NB4 (cell line): Measurements from ENCODE around the gene CYTH3.

ENCODE experiments used
- MAX ChIP-seq: IDR thresholded peaks from 2 replicates; pipeline ENCODE4 v1.6.1; 2011; ENCODE audit warnings: low read depth, low read length
- TF ChIP-seq, protein P1 (sequence below): IDR thresholded peaks from one replicate; pipeline ENCODE4 v1.5.1; 2012; ENCODE audit warnings: low read depth, low read length

- TF ChIP-seq, protein P1, sequence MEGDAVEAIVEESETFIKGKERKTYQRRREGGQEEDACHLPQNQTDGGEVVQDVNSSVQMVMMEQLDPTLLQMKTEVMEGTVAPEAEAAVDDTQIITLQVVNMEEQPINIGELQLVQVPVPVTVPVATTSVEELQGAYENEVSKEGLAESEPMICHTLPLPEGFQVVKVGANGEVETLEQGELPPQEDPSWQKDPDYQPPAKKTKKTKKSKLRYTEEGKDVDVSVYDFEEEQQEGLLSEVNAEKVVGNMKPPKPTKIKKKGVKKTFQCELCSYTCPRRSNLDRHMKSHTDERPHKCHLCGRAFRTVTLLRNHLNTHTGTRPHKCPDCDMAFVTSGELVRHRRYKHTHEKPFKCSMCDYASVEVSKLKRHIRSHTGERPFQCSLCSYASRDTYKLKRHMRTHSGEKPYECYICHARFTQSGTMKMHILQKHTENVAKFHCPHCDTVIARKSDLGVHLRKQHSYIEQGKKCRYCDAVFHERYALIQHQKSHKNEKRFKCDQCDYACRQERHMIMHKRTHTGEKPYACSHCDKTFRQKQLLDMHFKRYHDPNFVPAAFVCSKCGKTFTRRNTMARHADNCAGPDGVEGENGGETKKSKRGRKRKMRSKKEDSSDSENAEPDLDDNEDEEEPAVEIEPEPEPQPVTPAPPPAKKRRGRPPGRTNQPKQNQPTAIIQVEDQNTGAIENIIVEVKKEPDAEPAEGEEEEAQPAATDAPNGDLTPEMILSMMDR = no peak
- no peak for TF ChIP-seq MAX
Observed at GRCh38 chr7:6146666-6147065, 125.8 kb downstream of the CYTH3 start.
